ENCODE results near the gene SORL1. TPM values are rescaled to one million over a fixed set of nuclear protein-coding genes. Genes with fewer than 3 reads are reported as not detected.

SORL1 gene
- total and polyA plus RNA-seq, 2 donors from 2014 or later: 15.2 to 74.2 TPM

DNA sequence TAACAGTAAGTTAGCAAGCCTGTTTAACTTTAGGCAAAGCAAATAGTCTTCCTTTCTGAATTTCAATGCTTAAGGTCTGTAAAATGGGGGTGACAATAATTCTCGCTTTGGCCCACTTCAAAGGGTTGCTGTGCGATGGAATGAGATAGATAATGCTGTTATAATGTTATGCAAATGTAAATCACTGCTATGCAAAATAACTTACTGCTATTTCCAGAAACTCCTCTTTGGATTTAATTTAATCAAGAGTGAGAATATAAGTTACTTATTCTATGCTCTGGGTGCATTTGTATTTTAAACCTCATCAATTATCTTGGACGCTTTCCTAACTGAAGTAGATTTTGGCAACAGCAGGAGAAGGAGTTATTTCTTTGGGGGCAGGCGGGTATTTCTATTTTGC lies 4.1 kb upstream of the SORL1 start:
- Histone ChIP-seq H3K9me3 (ENCODE audit: control insufficient read depth in 2 of 3, insufficient read depth in 1 of 3, low read length in 3 of 3) (no peaks in the 10 kb centered on the region), H3K9ac (ENCODE audit: low read length in 3 of 3) (no peak overlapping the region), H3K4me3 (ENCODE audit: low read length in 3 of 3) (no peak overlapping the region), H3K4me1 (ENCODE audit: control insufficient read depth in 2 of 3, insufficient read depth in 2 of 3, low read depth in 1 of 3, low read length in 3 of 3) (peaks cover 0 to 12% (median 0%) of the 10 kb centered on the region in 3 donors), H3K27ac (ENCODE audit: low read depth in 2 of 2, low read length in 2 of 2) (no peak overlapping the region), H3K27me3 (ENCODE audit: control insufficient read depth, insufficient read depth, low read length) (no peaks in the 10 kb centered on the region), H3K36me3 (ENCODE audit: control insufficient read depth in 2 of 3, insufficient read depth in 3 of 3, low read length in 3 of 3) (no peaks in the 10 kb centered on the region)
- TF ChIP-seq, protein P1, sequence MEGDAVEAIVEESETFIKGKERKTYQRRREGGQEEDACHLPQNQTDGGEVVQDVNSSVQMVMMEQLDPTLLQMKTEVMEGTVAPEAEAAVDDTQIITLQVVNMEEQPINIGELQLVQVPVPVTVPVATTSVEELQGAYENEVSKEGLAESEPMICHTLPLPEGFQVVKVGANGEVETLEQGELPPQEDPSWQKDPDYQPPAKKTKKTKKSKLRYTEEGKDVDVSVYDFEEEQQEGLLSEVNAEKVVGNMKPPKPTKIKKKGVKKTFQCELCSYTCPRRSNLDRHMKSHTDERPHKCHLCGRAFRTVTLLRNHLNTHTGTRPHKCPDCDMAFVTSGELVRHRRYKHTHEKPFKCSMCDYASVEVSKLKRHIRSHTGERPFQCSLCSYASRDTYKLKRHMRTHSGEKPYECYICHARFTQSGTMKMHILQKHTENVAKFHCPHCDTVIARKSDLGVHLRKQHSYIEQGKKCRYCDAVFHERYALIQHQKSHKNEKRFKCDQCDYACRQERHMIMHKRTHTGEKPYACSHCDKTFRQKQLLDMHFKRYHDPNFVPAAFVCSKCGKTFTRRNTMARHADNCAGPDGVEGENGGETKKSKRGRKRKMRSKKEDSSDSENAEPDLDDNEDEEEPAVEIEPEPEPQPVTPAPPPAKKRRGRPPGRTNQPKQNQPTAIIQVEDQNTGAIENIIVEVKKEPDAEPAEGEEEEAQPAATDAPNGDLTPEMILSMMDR (IDR thresholded peaks at IDR 0.05; ENCODE audit: borderline replicate concordance, extremely low read depth, insufficient read depth): no peak
- intact Hi-C loops (cut with DNase I): no loop called here
- FAIRE-seq (no peak), DNase-seq (no peak)

DNA sequence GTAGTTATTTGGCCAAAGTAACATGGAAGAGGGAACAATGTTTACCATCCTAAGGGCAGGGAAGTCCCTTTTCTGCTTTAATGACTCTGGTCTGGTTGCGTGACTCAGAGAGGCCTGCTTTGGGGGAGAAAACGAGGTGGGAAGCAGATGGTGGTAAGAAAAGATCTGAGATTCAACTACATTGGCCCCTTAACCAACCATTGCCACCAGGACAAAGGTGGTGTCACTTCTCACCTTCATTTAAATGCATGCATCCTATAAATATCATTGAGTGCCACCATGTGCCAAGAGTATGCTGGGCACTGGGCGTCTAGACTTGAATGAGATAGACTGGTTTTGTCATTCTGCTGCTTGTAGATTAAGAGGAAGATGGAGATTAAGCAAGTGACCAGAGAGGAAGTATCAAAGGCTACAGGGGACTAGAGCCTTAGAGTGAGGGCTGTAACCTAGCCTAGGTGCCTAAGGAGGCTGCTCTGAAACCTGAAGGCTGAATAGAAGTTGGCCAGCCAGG lies 3.6 kb upstream of the SORL1 start:
- TF ChIP-seq, protein P1 (IDR thresholded peaks at IDR 0.05; ENCODE audit: borderline replicate concordance, extremely low read depth, insufficient read depth): no peak
- Histone ChIP-seq H3K36me3 (ENCODE audit: control insufficient read depth in 2 of 3, insufficient read depth in 3 of 3, low read length in 3 of 3) (no peaks in the 10 kb centered on the region), H3K27ac (ENCODE audit: low read depth in 2 of 2, low read length in 2 of 2) (no peak overlapping the region), H3K4me1 (ENCODE audit: control insufficient read depth in 2 of 3, insufficient read depth in 2 of 3, low read depth in 1 of 3, low read length in 3 of 3) (peaks cover 0 to 12% (median 0%) of the 10 kb centered on the region in 3 donors), H3K9me3 (ENCODE audit: control insufficient read depth in 2 of 3, insufficient read depth in 1 of 3, low read length in 3 of 3) (no peaks in the 10 kb centered on the region), H3K4me3 (ENCODE audit: low read length in 3 of 3) (no peak overlapping the region), H3K27me3 (ENCODE audit: control insufficient read depth, insufficient read depth, low read length) (no peaks in the 10 kb centered on the region), H3K9ac (ENCODE audit: low read length in 3 of 3) (no peak overlapping the region)
- intact Hi-C loops (cut with DNase I): no loop called here
- FAIRE-seq (no peak), DNase-seq (no peak)

DNA sequence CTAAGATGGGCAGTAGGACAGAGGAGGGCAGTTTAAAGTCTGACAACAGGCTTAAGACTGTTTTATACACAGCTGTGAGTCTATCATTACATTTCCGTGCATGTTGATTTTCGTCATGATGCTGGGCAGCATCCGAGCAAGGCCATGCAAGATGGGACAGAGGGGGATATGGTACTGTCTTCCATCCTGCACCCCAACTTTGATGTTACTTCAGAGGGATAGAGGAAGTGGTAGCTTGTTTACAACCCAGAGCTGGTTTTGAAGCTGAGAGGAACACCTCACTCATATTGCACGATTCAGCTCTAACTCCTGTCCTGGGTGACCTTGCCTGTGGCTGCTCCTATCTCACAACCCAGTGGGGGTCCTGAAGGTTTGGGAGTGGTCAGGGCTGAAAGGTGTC lies 3.0 kb upstream of the SORL1 start:
- H3K27me3 ChIP-seq (ENCODE audit: control insufficient read depth, insufficient read depth, low read length): no peaks in the 10 kb centered on the region
- no peak for FAIRE-seq
- no peaks in the 10 kb centered on the region for H3K36me3 ChIP-seq (ENCODE audit: control insufficient read depth in 2 of 3, insufficient read depth in 3 of 3, low read length in 3 of 3)
- TF ChIP-seq, protein P1 (IDR thresholded peaks at IDR 0.05; ENCODE audit: borderline replicate concordance, extremely low read depth, insufficient read depth): no peak
- peaks cover 0 to 12% (median 0%) of the 10 kb centered on the region in 3 donors for H3K4me1 ChIP-seq (ENCODE audit: control insufficient read depth in 2 of 3, insufficient read depth in 2 of 3, low read depth in 1 of 3, low read length in 3 of 3)
- intact Hi-C loops (cut with DNase I): no loop called here
- H3K9ac ChIP-seq (ENCODE audit: low read length in 3 of 3): no peak overlapping the region
- no peak for DNase-seq
- no peak overlapping the region for H3K4me3 ChIP-seq (ENCODE audit: low read length in 3 of 3)
- peak overlapping the region in 1 of 2 donors; percentile 5 for H3K27ac ChIP-seq (ENCODE audit: low read depth in 2 of 2, low read length in 2 of 2)
- no peaks in the 10 kb centered on the region for H3K9me3 ChIP-seq (ENCODE audit: control insufficient read depth in 2 of 3, insufficient read depth in 1 of 3, low read length in 3 of 3)

DNA sequence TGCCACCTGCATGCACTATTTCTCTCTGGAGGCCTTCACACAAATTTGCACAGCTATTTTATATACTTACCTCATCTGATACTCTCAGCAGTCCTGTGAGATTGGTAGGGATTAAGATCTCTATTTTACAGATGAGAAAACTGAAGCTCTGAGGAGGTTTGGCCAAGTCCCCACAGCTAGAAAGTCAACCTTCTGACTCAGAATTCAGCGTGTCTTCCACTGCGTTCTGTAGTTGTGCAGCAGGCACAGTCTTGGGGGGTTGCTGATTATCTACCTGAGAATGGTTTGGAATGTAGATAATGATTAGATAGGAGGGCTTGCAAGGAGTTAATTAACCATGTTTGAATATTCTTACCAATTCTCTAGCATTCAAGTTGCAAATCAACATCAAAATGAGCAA lies 2.5 kb upstream of the SORL1 start:
- Histone ChIP-seq H3K4me1 (ENCODE audit: control insufficient read depth in 2 of 3, insufficient read depth in 2 of 3, low read depth in 1 of 3, low read length in 3 of 3) (peaks cover 0 to 12% (median 0%) of the 10 kb centered on the region in 3 donors), H3K27me3 (ENCODE audit: control insufficient read depth, insufficient read depth, low read length) (no peaks in the 10 kb centered on the region), H3K9ac (ENCODE audit: low read length in 3 of 3) (no peak overlapping the region), H3K9me3 (ENCODE audit: control insufficient read depth in 2 of 3, insufficient read depth in 1 of 3, low read length in 3 of 3) (no peaks in the 10 kb centered on the region), H3K36me3 (ENCODE audit: control insufficient read depth in 2 of 3, insufficient read depth in 3 of 3, low read length in 3 of 3) (no peaks in the 10 kb centered on the region), H3K27ac (ENCODE audit: low read depth in 2 of 2, low read length in 2 of 2) (peak overlapping the region in 1 of 2 donors; percentile 5), H3K4me3 (ENCODE audit: low read length in 3 of 3) (no peak overlapping the region)
- intact Hi-C loops (cut with DNase I): loop anchor here (10.0 kb wide), 1 partner anchor 115 kb away; no protein-coding TSS in a partner anchor
- TF ChIP-seq, protein P1 (IDR thresholded peaks at IDR 0.05; ENCODE audit: borderline replicate concordance, extremely low read depth, insufficient read depth): no peak
- no peak for DNase-seq
- FAIRE-seq: no peak
